ENCODE measurements around the gene RIOK2. TPM values are rescaled to one million over a fixed set of nuclear protein-coding genes. Genes with fewer than 3 reads are reported as not detected.
"Not testable (repeated sequence)": the region's sequence is repeated elsewhere in the genome, so short reads cannot be mapped to it uniquely, and the experiment has no call there.

The RIOK2 gene
- total RNA-seq, 1 donor from 2014 or later: 29.4 TPM

- DNase-seq (ENCODE audit: low read depth, low spot score): no peak
These were observed 15.6 kb downstream of the RIOK2 start for GRCh38 chr5:97167435-97167834.

- no peak for DNase-seq (ENCODE audit: low read depth, low spot score)
These were observed 17.3 kb downstream of the RIOK2 start for GRCh38 chr5:97165726-97166125.

- DNase-seq (ENCODE audit: low read depth, low spot score): no peak
These were observed 18.2 kb downstream of the RIOK2 start for GRCh38 chr5:97164846-97165245.

- DNase-seq (ENCODE audit: low read depth, low spot score): no peak
These were observed 19.2 kb downstream of the RIOK2 start for GRCh38 chr5:97163790-97164285.

- DNase-seq (ENCODE audit: low read depth, low spot score): no peak
These were observed 19.7 kb downstream of the RIOK2 start for GRCh38 chr5:97163360-97163764.

- peak; percentile 62 for DNase-seq (ENCODE audit: low read depth, low spot score)
These were observed 21.0 kb downstream of the RIOK2 start for GRCh38 chr5:97162045-97162444.

- no peak for DNase-seq (ENCODE audit: low read depth, low spot score)
These were observed 25.4 kb downstream of the RIOK2 start for GRCh38 chr5:97157689-97158088.

GRCh38 chr5:97151370-97151769, 31.7 kb downstream of the RIOK2 start:
- no peak for DNase-seq (ENCODE audit: low read depth, low spot score)

- no peak for DNase-seq (ENCODE audit: low read depth, low spot score)
These were observed 32.6 kb downstream of the RIOK2 start for GRCh38 chr5:97150401-97150800.

- no peak for DNase-seq (ENCODE audit: low read depth, low spot score)
These were observed 33.3 kb downstream of the RIOK2 start for GRCh38 chr5:97149709-97150108.

- DNase-seq (ENCODE audit: low read depth, low spot score): no peak
These were observed 34.8 kb downstream of the RIOK2 start for GRCh38 chr5:97148288-97148687.

- DNase-seq (ENCODE audit: low read depth, low spot score): no peak
These were observed 39.3 kb downstream of the RIOK2 start for GRCh38 chr5:97143704-97144103.

- peak; percentile 8 for DNase-seq (ENCODE audit: low read depth, low spot score)
These were observed 40.4 kb downstream of the RIOK2 start, which contains the start of gene LIX1 for GRCh38 chr5:97142521-97143254. Gene LIX1, minus strand, starts transcription at chr5:97142611. Its CDS starts 35 bp downstream, at chr5:97142576.

- no peak for DNase-seq (ENCODE audit: low read depth, low spot score)
These were observed 41.5 kb downstream of the RIOK2 start for GRCh38 chr5:97141539-97141938.

GRCh38 chr5:97141031-97141430, 42.0 kb downstream of the RIOK2 start:
- no peak for DNase-seq (ENCODE audit: low read depth, low spot score)

- not testable (repeated sequence) for DNase-seq (ENCODE audit: low read depth, low spot score)
These were observed 42.8 kb downstream of the RIOK2 start for GRCh38 chr5:97140250-97140649.

GRCh38 chr5:97136475-97136874, 46.6 kb downstream of the RIOK2 start:
- DNase-seq (ENCODE audit: low read depth, low spot score): no peak

- no peak for DNase-seq (ENCODE audit: low read depth, low spot score)
These were observed 47.2 kb downstream of the RIOK2 start for GRCh38 chr5:97135868-97136267.

GRCh38 chr5:97134634-97135033, 48.4 kb downstream of the RIOK2 start:
- DNase-seq (ENCODE audit: low read depth, low spot score): no peak

GRCh38 chr5:97133101-97133500, 49.9 kb downstream of the RIOK2 start:
- no peak for DNase-seq (ENCODE audit: low read depth, low spot score)

GRCh38 chr5:97131921-97132320, 51.1 kb downstream of the RIOK2 start:
- no peak for DNase-seq (ENCODE audit: low read depth, low spot score)

- DNase-seq (ENCODE audit: low read depth, low spot score): no peak
These were observed 51.8 kb downstream of the RIOK2 start for GRCh38 chr5:97131139-97131710.

- peak; percentile 24 for DNase-seq (ENCODE audit: low read depth, low spot score)
These were observed 55.3 kb downstream of the RIOK2 start for GRCh38 chr5:97127727-97128126.
